NT2/D1 (cell line): Measurements from ENCODE around the gene FHOD3.

Experiments used
- SUZ12 ChIP-seq: IDR thresholded peaks from 2 replicates; pipeline ENCODE4 v1.6.1; 2011; ENCODE audit not compliant: insufficient read length, insufficient read depth; ENCODE audit errors: extremely low read depth
- YY1 ChIP-seq: IDR thresholded peaks from 2 replicates; pipeline ENCODE4 v1.6.1; 2011; ENCODE audit not compliant: insufficient read length, insufficient read depth
- ZNF274 ChIP-seq: IDR thresholded peaks from 2 replicates; pipeline ENCODE4 v1.6.1; 2011; ENCODE audit warnings: mild to moderate bottlenecking, low read depth, low read length

GRCh38 chr18:36446059-36446458, 148.5 kb downstream of the FHOD3 start:
- TF ChIP-seq YY1 (no peak), ZNF274 (no peak), SUZ12 (no peak)
